Measurements from ENCODE around the gene LUC7L. TPM values are rescaled to one million over a fixed set of nuclear protein-coding genes. Genes with fewer than 3 reads are reported as not detected.
"Not testable (repeated sequence)": the region's sequence is repeated elsewhere in the genome, so short reads cannot be mapped to it uniquely, and the experiment has no call there.

LUC7L gene
- total RNA-seq, 1 donor from 2014 or later = 56.7 TPM

DNA sequence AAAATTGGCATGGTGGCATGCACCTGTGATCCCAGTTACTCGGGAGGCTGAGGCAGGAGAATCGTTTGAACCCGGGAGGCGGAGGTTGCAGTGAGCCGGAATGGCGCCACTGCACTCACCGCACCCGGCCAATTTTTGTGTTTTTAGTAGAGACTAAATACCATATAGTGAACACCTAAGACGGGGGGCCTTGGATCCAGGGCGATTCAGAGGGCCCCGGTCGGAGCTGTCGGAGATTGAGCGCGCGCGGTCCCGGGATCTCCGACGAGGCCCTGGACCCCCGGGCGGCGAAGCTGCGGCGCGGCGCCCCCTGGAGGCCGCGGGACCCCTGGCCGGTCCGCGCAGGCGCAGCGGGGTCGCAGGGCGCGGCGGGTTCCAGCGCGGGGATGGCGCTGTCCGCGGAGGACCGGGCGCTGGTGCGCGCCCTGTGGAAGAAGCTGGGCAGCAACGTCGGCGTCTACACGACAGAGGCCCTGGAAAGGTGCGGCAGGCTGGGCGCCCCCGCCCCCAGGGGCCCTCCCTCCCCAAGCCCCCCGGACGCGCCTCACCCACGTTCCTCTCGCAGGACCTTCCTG, 49.1 kb downstream of the LUC7L start, which contains the start of gene HBQ1:
Gene HBQ1 (plus strand): TSS at position 359 of the 575 bp plus-strand sequence. CDS start 28 bp downstream, at position 387.
- no peak for DNase-seq (ENCODE audit: low spot score)

DNA sequence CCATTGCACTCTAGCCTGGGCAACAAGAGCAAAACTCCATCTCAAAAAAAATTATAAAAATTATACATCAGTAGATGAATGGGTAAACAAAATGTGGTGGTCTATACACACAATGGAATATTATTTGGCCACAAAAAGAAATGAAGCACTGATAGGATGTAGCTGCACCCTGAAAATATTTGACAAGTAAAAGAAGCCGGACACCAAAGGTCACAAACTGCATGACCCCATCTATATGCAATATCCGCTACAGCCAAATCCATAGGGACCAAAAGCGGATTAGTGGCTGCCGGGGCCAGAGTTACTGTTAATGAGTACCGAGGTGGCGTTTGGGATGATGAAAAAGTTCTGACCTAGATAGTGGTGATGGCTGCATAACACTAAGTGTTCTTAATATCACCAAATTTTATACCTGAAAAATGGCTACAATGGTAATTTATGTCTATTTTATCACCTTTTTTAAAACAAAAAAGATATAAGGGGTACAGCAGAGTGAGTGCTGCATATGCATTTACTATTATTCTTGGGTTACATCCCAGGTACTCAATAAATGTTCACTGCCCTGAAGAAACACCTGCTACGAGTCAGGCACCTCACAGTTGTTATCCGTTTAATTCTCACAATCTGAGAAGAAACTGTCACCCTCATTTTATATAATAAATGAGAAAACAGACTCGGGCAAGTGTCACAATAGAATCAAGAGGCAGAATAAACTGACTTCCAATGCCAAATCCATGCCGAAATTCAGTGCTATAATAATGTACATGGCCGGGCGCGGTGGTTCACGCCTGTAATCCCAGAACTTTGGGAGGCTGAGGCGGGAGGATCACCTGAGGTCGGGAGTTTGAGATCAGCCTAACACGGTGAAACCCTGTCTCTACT, 49.8 kb downstream of the LUC7L start:
- no peak for DNase-seq (ENCODE audit: low spot score)

GRCh38 chr16:178668-179015, 50.6 kb downstream of the LUC7L start:
- DNase-seq (ENCODE audit: low spot score) = no peak

GRCh38 chr16:177981-178667, 51.1 kb downstream of the LUC7L start:
- no peak for DNase-seq (ENCODE audit: low spot score)

DNA sequence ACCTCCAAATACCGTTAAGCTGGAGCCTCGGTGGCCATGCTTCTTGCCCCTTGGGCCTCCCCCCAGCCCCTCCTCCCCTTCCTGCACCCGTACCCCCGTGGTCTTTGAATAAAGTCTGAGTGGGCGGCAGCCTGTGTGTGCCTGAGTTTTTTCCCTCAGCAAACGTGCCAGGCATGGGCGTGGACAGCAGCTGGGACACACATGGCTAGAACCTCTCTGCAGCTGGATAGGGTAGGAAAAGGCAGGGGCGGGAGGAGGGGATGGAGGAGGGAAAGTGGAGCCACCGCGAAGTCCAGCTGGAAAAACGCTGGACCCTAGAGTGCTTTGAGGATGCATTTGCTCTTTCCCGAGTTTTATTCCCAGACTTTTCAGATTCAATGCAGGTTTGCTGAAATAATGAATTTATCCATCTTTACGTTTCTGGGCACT, 51.8 kb downstream of the LUC7L start:
- DNase-seq (ENCODE audit: low spot score) = no peak

DNA sequence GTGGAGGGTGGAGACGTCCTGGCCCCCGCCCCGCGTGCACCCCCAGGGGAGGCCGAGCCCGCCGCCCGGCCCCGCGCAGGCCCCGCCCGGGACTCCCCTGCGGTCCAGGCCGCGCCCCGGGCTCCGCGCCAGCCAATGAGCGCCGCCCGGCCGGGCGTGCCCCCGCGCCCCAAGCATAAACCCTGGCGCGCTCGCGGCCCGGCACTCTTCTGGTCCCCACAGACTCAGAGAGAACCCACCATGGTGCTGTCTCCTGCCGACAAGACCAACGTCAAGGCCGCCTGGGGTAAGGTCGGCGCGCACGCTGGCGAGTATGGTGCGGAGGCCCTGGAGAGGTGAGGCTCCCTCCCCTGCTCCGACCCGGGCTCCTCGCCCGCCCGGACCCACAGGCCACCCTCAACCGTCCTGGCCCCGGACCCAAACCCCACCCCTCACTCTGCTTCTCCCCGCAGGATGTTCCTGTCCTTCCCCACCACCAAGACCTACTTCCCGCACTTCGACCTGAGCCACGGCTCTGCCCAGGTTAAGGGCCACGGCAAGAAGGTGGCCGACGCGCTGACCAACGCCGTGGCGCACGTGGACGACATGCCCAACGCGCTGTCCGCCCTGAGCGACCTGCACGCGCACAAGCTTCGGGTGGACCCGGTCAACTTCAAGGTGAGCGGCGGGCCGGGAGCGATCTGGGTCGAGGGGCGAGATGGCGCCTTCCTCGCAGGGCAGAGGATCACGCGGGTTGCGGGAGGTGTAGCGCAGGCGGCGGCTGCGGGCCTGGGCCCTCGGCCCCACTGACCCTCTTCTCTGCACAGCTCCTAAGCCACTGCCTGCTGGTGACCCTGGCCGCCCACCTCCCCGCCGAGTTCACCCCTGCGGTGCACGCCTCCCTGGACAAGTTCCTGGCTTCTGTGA, 52.5 kb downstream of the LUC7L start, which contains the start of gene HBA1:
Gene HBA1 (plus strand): TSS at position 204 of the 906 bp plus-strand sequence. CDS start 37 bp downstream, at position 241.
- DNase-seq (ENCODE audit: low spot score) = not testable (repeated sequence)

GRCh38 chr16:176006-176405, 53.2 kb downstream of the LUC7L start:
- not testable (repeated sequence) for DNase-seq (ENCODE audit: low spot score)

DNA sequence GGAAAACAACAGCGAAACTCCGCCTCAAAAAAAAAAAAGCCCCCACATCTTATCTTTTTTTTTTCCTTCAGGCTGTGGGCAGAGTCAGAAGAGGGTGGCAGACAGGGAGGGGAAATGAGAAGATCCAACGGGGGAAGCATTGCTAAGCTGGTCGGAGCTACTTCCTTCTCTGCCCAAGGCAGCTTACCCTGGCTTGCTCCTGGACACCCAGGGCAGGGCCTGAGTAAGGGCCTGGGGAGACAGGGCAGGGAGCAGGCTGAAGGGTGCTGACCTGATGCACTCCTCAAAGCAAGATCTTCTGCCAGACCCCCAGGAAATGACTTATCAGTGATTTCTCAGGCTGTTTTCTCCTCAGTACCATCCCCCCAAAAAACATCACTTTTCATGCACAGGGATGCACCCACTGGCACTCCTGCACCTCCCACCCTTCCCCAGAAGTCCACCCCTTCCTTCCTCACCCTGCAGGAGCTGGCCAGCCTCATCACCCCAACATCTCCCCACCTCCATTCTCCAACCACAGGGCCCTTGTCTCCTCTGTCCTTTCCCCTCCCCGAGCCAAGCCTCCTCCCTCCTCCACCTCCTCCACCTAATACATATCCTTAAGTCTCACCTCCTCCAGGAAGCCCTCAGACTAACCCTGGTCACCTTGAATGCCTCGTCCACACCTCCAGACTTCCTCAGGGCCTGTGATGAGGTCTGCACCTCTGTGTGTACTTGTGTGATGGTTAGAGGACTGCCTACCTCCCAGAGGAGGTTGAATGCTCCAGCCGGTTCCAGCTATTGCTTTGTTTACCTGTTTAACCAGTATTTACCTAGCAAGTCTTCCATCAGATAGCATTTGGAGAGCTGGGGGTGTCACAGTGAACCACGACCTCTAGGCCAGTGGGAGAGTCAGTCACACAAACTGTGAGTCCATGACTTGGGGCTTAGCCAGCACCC, 54.0 kb downstream of the LUC7L start:
- no peak for DNase-seq (ENCODE audit: low spot score)

- not testable (repeated sequence) for DNase-seq (ENCODE audit: low spot score)
These were observed 55.1 kb downstream of the LUC7L start for GRCh38 chr16:173928-174769.

- not testable (repeated sequence) for DNase-seq (ENCODE audit: low spot score)
These were observed 55.9 kb downstream of the LUC7L start for GRCh38 chr16:173211-173854.

GRCh38 chr16:172374-172941, 56.8 kb downstream of the LUC7L start, which contains the start of gene HBA2:
TSS of gene HBA2 (plus strand) at chr16:172876. CDS start at chr16:172913, 37 bp downstream.
- DNase-seq (ENCODE audit: low spot score) = not testable (repeated sequence)

DNA sequence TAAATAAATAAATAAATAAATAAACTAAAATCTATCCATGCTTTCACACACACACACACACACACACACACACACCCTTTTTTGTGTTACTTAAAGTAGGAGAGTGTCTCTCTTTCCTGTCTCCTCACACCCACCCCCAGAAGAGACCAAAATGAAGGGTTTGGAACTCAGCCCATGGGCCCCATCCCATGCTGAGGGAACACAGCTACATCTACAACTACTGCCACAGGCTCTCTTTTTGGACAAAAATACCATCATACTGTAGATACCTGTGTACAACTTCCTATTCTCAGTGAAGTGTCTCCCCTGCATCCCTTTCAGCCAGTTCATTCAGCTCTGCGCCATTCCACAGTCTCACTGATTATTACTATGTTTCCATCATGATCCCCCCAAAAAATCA, 58.5 kb downstream of the LUC7L start:
- no peak for DNase-seq (ENCODE audit: low spot score)

DNA sequence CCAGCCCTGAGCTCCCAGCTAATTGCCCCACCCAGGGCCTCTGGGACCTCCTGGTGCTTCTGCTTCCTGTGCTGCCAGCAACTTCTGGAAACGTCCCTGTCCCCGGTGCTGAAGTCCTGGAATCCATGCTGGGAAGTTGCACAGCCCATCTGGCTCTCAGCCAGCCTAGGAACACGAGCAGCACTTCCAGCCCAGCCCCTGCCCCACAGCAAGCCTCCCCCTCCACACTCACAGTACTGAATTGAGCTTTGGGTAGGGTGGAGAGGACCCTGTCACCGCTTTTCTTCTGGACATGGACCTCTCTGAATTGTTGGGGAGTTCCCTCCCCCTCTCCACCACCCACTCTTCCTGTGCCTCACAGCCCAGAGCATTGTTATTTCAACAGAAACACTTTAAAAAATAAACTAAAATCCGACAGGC, 59.2 kb downstream of the LUC7L start:
- DNase-seq (ENCODE audit: low spot score) = not testable (repeated sequence)

GRCh38 chr16:169014-169413, 60.2 kb downstream of the LUC7L start:
- no peak for DNase-seq (ENCODE audit: low spot score)

GRCh38 chr16:168424-168823, 60.8 kb downstream of the LUC7L start:
- no peak for DNase-seq (ENCODE audit: low spot score)

GRCh38 chr16:167122-167690, 62.0 kb downstream of the LUC7L start:
- DNase-seq (ENCODE audit: low spot score) = no peak

DNA sequence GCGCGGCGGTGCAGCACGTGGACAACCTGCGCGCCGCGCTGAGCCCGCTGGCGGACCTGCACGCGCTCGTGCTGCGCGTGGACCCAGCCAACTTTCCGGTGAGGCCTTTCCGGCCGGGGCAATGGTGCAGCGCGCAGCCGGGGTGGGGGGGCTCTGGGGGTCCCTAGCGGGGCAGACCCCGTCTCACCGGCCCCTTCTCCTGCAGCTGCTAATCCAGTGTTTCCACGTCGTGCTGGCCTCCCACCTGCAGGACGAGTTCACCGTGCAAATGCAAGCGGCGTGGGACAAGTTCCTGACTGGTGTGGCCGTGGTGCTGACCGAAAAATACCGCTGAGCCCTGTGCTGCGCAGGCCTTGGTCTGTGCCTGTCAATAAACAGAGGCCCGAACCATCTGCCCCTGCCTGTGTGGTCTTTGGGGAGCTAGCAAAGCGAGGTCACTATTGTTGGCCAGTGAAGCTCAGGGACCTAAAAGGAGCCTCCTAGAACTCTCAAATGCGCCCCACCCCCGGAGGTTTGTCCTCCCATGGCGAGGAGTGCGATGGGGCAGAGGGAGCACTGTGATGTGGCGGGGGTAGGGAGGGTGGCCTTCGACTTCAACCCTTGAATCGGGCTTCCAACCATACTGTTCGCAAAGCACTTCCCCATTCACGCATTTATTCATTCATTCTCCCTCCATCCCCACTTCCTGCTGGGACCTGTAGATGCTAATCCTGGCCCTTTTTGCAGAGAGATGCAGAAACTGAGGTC, 62.7 kb downstream of the LUC7L start:
- no peak for DNase-seq (ENCODE audit: low spot score)
